OCI-LY1 (cell line): ENCODE measurements around the gene MSMB.

Experiments
- CTCF ChIP-seq: fragments of 200-600 bp; sonication (generic), shearing (Covaris generic); IDR thresholded peaks from 2 replicates; pipeline ENCODE4 v1.5.1; 2017; ENCODE audit warnings: mild to moderate bottlenecking, antibody characterized with exemption, low read length, moderate library complexity, mixed read lengths
- EZH2 ChIP-seq: fragments of 200-600 bp; sonication (generic), shearing (Covaris generic); IDR thresholded peaks from 2 replicates; pipeline ENCODE4 v1.8.0; 2017; ENCODE audit warnings: borderline replicate concordance, mixed run types, mild to moderate bottlenecking, antibody characterized with exemption, low read length, moderate library complexity, mixed read lengths

GRCh38 chr10:46064269-46064817 lies 18.3 kb upstream of the MSMB start:
- TF ChIP-seq CTCF (no peak), EZH2 (no peak)
